ENCODE measurements around the gene SMARCAL1. TPM values are rescaled to one million over a fixed set of nuclear protein-coding genes. Genes with fewer than 3 reads are reported as not detected.

The SMARCAL1 gene
- total and polyA plus RNA-seq, 9 of the 15 experiments (the other 6 are each of a cell fraction or from before 2014, with no cell fraction given) = 8.2 to 27.9 (median 12.4) TPM

- ChIA-PET POLR2A (interaction anchor here (0.7 to 1.3 kb wide), 2 partner anchors 20 to 256 kb away, joined by 4 read pairs; partner anchors contain the start of gene RPL37A), CTCF (ENCODE audit: low intra/inter-chr PET ratio) (no interaction called here)
- no peak for DNase-seq (ENCODE audit: extremely low read depth in 1 of 4, low spot score in 3 of 4)
- no peak for FAIRE-seq
- no peaks in the 10 kb centered on the region for H3K9me3 ChIP-seq (replicated peaks; ENCODE audit: control insufficient read depth, insufficient read depth, low read depth, low read length)
- no peaks in the 10 kb centered on the region for H3K9me1 ChIP-seq (ENCODE audit: control insufficient read depth, insufficient read depth, low read length)
- 85% methylated on average over 2 of the region's 3 CpGs for WGBS (ENCODE audit: insufficient coverage, low coverage, missing lambda C conversion rate)
- no peak overlapping the region for H3K4me3 ChIP-seq
- H3K36me3 ChIP-seq (ENCODE audit: control insufficient read depth, insufficient read depth, low read length) = peaks cover 31% of the 10 kb centered on the region; the same call in 2 of the 3 replicates
- H3K9ac ChIP-seq (ENCODE audit: insufficient read depth in 1 of 2, low read depth in 2 of 2, low read length in 2 of 2) = no peak overlapping the region
- H3K4me1 ChIP-seq (replicated peaks in 1 of 2; ENCODE audit: control insufficient read depth in 2 of 2, insufficient read depth in 2 of 2, low read length in 2 of 2) = no peaks in the 10 kb centered on the region; a peak in 3 of 5 replicates
- in situ Hi-C loops (cut with MboI) = no loop called here
- H2AFZ ChIP-seq (ENCODE audit: low read depth, low read length) = no peak overlapping the region
- no peak for ATAC-seq
- H3K4me2 ChIP-seq (ENCODE audit: insufficient read depth, low read length) = no peak overlapping the region
- no TSS peak for BruUV-seq (replicated peaks)
- no peak overlapping the region for H3K27ac ChIP-seq (ENCODE audit: extremely low read depth, low read depth, low read length)
- H3K79me2 ChIP-seq (ENCODE audit: control insufficient read depth, insufficient read depth, low read length) = no peaks in the 10 kb centered on the region
- intact Hi-C loops (cut with micrococcal nuclease) = no loop called here
- TF ChIP-seq SREBF2 (CRISPR knock-in tag; IDR thresholded peaks at IDR 0.05) (no peak), KLF13 (tag; IDR thresholded peaks at IDR 0.05; ENCODE audit: borderline replicate concordance, low read depth) (no peak), MITF (IDR thresholded peaks at IDR 0.05) (no peak), STAT5A (IDR thresholded peaks at IDR 0.05; ENCODE audit: borderline replicate concordance, low read length) (no peak), TFAM (CRISPR knock-in tag; conservative IDR thresholded peaks at IDR 0.05) (no peak), E2F5 (CRISPR knock-in tag; IDR thresholded peaks at IDR 0.05) (no peak), HOXB6 (CRISPR knock-in tag; IDR thresholded peaks at IDR 0.05; ENCODE audit: borderline replicate concordance) (no peak), CCNT2 (IDR thresholded peaks at IDR 0.05; ENCODE audit: borderline replicate concordance, extremely low read depth, insufficient read length, low read depth, low read length) (no peak), THRAP3 (IDR thresholded peaks at IDR 0.05; ENCODE audit: borderline replicate concordance) (no peak), ZNF384 (IDR thresholded peaks at IDR 0.05; ENCODE audit: low read depth, low read length) (no peak), GABPB2 (CRISPR knock-in tag; conservative IDR thresholded peaks at IDR 0.05) (no peak), ZNF583 (CRISPR knock-in tag; IDR thresholded peaks at IDR 0.05) (no peak), ATF3 (IDR thresholded peaks at IDR 0.05) (no peak), ATF3 (CRISPR knock-in tag; conservative IDR thresholded peaks at IDR 0.05) (no peak), EWSR1 (IDR thresholded peaks at IDR 0.05; ENCODE audit: borderline replicate concordance, low read depth, partially characterized antibody) (no peak), MAZ (CRISPR knock-in tag; conservative IDR thresholded peaks at IDR 0.05 in 1 of 2, IDR thresholded peaks at IDR 0.05 in 1 of 2) (no peak)
- TF ChIP-seq, protein P1, sequence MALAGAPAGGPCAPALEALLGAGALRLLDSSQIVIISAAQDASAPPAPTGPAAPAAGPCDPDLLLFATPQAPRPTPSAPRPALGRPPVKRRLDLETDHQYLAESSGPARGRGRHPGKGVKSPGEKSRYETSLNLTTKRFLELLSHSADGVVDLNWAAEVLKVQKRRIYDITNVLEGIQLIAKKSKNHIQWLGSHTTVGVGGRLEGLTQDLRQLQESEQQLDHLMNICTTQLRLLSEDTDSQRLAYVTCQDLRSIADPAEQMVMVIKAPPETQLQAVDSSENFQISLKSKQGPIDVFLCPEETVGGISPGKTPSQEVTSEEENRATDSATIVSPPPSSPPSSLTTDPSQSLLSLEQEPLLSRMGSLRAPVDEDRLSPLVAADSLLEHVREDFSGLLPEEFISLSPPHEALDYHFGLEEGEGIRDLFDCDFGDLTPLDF (CRISPR knock-in tag; IDR thresholded peaks at IDR 0.05) = no peak
- no peaks in the 10 kb centered on the region for H4K20me1 ChIP-seq (replicated peaks; ENCODE audit: control insufficient read depth, insufficient read depth, low read length)
- no peaks in the 10 kb centered on the region for H3K27me3 ChIP-seq (ENCODE audit: control insufficient read depth in 2 of 2, insufficient read depth in 2 of 2, low read length in 2 of 2)
Measured at GRCh38 chr2:216478151-216478550, 65.9 kb downstream of the SMARCAL1 start.

Measured in K562 (cell line).